CMK (cell line): ENCODE data around the gene MAD1L1.
A peak's percentile ranks its signal among the peaks of the same experiment; 100 is the strongest.
"Not testable (repeated sequence)": the region's sequence is repeated elsewhere in the genome, so short reads cannot be mapped to it uniquely, and the experiment has no call there.

Source experiments
- DNase-seq: peaks from one replicate; pipeline ENCODE4 v3.0.0-alpha.2; 2010; ENCODE audit warnings: low read depth

The MAD1L1 gene

DNA sequence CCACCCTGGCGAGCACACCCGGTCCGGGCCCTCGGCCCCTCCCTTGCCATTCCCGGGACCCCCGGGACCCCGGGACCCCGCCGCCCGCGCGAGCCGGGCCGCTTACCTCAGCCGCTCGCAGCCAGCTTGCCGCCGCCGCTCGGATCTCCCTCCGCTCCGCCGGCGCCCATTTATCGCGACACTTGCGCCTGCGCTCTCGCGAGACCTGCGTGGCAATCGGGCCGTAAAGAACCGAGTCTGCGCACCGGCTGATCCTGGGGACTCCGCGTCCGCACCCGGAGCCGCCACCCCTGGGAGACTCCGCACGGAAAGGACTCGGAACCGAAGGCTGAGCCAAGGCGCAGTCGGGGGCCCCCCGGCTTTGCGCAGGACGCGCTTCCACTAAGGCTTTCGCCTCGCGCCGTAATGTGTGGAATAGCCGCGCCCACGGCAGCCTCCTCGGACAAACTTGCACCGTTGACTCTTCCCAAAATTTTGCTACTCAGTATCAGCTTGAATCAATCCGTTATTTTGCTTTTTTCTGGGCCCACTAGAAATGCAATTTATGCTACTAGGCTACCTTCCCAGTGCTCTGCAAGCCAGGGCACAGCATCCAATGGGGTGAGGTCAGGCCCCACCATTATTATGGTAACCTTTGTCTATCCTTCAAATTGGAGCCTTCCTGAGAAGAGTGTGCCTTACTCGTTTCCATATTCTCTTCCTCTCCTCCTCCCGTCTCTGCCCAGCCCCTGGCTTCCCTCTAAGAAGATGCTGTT lies at the start of gene MAD1L1:
Gene MAD1L1, minus strand, starts transcription at position 180 of the 755 bp plus-strand sequence. CDS start 2,812 bp downstream, outside the sequence.
- peak; percentile 61 for DNase-seq

- no peak for DNase-seq
Observed at GRCh38 chr7:2282185-2282751, 49.5 kb upstream of the MAD1L1 start.

DNA sequence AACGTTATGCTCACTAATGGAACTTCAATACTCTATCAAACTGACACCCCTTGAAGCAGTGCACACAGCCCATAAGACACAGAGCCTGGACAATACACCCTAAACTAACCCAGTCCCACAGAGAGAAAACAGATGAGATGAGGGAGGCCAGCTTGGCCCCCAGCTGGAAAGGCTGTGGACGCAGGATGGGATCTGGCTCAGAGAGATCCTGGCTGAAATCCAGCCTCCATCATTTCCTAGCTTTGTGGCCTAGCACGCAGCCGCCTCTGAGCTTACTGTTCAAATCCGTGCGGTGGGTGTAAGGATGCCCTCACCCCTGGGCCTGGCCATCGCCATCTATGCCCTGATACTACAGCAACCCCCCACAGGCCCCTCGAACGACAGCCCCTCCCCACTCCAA lies 48.8 kb upstream of the MAD1L1 start:
- no peak for DNase-seq

GRCh38 chr7:2280424-2280823 lies 47.7 kb upstream of the MAD1L1 start:
- DNase-seq, result no peak

GRCh38 chr7:2279896-2280295 lies 47.2 kb upstream of the MAD1L1 start:
- DNase-seq, result no peak

DNA sequence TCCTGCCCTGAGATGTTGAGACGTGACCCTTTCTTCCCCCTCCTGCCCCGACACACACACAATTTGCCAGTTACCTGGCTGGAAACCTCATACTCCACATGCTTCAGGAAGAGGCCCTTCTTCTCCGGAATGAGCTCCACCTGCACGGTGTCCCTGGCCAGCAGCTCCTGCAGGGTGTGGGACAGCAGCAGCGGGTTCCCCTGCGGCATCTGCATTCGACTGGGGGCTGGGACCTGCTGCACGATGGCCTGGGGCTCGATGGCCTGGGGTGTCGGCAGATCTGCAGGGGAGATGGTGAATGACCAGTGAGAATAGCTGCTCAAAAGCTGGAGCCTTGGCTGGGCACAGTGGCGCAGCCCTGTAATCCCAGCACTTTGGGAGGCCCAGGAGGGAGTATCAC lies 45.3 kb upstream of the MAD1L1 start:
- DNase-seq, result no peak

- DNase-seq, result no peak
Observed at GRCh38 chr7:2276107-2276506, 43.4 kb upstream of the MAD1L1 start.

DNA sequence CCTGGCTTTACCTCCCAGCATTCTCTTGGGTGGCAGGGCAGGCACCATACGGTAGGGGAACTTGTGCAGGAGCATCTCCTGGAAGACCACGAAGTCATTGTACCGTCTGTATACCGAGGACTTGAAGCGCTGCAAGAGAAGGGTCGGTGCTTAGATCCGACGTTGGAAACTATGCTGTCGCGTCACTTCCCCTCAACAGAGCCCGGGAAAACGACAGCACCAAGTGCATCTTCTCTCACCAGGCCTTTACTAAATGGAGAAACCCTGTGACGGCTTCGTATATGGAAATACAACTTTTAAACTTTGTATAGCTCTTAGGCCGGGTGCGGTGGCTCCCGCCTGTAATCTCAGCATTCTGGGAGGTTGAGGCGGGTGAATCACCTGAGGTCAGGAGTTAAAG lies 42.4 kb upstream of the MAD1L1 start:
- no peak for DNase-seq

DNA sequence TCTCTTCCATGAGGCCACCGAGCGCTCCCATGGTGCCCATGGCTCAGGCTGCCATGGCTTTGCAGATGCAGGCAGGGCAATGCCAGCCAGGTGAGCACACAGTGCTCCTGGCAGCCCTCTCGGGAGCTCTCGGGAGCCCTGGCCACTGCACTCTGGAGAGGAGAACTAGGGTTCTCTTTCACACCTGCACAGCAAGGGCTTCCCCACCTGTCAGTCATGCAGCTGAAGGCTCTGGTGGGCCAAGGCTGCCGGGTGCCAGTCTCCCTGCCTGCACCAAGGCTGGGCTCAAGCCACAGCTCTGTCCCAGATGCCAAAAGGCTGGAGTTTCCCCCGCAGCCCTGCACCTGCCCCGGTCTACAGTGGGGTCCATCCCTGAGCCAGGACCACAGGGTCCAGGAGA lies 41.9 kb upstream of the MAD1L1 start:
- no peak for DNase-seq

- DNase-seq, result no peak
Observed at GRCh38 chr7:2273866-2274265, 41.1 kb upstream of the MAD1L1 start.

DNA sequence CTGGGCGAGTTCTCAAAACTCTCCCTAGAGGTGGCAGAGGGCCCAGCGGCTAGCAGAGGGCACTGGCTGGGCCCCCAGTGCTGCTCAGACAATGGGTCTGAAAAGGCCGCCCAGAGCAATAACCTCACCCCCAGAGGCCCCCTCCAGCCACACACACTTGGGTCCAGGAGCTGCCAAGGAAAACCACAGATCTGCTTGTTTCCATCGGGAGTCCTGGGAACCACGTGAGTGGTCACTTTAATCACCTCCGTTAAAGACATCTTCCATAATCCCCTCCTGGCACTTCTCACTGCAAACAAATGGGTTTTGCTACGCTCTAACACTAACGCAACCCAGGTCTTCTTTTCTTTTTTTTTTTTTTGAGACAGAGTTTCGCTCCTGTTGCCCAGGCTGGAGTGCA lies 39.3 kb upstream of the MAD1L1 start:
- no peak for DNase-seq

DNA sequence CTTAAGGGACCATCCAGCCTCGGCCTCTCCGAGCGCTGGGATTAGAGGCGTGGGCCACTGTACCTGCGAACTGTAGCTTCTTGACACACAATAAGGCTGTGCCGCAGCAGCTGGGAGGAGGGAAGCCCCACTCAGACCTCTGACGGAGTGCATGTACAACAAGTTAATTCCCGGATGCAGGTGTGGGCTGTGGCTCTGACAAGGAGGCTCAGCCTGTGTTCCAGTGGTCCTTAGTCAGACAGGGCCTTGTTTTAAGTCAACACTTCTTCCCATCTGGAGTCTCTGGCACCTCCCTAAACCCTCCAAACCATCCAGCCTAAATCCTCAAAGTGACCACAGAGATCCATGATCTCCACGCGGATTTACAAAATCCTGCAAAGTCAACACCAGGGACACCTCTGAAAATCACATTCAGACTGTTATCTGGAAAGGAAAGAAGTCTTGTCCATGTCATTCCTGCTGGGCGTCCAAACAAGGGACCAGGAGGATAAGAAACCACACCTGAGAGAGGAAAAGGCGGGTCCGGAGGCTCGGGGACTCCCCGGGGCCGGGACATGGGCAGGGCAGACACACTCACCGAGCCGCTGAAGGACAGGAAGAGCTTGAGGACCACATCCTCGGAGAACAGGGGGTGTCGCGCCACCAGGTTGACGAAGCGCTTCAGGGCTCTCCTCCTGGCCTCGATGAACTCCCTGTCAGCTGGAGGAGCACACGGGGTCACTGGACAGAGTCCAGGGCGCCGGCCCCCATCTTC lies 38.7 kb upstream of the MAD1L1 start:
- no peak for DNase-seq

DNA sequence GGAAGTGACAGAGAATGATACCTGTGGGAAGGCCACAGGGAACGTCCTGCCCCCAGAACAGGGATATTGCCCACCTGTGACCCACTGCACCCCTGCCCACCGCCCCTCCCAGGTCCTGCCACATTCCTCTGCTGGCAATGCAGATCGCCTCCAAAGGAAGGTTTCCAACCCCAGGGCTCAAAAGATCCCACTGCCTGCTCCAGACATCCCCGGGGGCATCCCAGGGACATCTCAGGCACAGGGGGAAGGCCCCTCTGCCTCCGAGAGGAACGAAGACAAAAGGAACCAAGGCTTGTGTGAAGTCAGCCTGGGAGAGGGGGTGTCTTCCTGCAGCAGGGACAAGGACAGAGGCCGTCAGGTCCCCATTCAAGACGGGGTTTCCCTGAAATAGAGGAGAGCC lies 37.8 kb upstream of the MAD1L1 start:
- no peak for DNase-seq

- no peak for DNase-seq
Observed at GRCh38 chr7:2269991-2270460, 37.3 kb upstream of the MAD1L1 start.

GRCh38 chr7:2269089-2269990 lies 36.6 kb upstream of the MAD1L1 start:
- not testable (repeated sequence) for DNase-seq

GRCh38 chr7:2266911-2267310 lies 34.2 kb upstream of the MAD1L1 start:
- no peak for DNase-seq

DNA sequence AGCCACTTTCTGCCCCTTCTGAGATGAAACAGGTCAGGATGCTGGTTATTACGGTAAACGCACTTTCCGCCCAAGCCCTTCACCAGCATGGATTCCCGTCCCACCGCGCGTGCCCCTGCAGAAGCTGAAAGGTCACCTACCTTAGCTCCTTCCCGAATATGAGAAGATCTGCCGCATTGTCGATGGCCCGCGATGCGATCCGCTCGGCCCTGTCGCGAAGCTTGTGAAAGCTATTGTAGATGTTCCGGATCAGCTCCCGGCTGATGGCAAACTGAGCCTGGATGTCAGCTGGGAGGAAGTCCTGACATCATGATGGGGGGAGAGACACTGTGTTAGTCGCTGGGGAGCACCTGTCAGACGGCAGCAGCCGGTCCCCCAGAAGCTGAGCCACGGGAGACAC lies 31.4 kb upstream of the MAD1L1 start:
- no peak for DNase-seq

- DNase-seq, result no peak
Observed at GRCh38 chr7:2263176-2263575, 30.4 kb upstream of the MAD1L1 start.

GRCh38 chr7:2261611-2262010 lies 28.9 kb upstream of the MAD1L1 start:
- DNase-seq, result no peak

DNA sequence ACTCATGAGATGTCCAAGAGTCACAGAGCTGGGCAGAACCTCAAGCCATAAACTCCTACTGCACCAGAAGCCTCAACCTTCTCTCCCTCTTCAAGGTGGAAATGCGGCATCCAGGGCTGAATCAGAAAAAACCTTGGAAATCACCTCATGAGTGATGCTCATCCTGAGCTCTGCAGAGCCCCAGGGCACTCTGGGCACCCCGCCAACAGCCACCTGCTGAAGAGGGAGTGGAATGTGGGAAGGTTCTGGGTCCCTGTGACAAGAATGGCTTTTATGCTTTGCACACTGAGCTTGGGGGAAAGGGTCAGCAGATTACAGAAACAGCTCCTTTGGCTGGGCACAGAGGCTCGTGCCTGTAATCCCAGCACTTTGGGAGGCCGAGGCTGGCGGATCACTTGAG lies 28.1 kb upstream of the MAD1L1 start:
- DNase-seq, result no peak

DNA sequence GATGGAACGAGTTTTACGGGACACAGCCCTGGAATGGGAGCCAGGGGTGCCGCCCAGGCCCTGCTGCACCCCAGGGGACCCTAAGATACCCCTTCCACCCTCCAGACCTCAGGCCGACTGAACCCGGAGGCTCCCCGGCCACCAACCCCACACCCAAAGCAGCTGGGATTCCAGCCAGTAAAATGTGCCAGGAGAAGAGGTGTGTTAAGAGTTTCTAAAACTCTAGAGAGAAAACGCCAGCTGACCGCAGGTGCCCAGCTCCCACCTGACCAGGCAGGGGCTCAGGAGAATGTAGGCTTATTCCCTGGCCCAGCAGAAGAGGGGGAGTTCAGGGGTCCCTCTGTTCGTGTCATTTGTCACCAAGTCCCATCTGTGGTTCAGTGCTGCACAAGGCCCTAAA lies 26.7 kb upstream of the MAD1L1 start:
- no peak for DNase-seq
